GM19035 (cell line): ENCODE measurements around the gene LDAH.

Experiments used
- ATAC-seq: cut with Tn5 transposase; IDR thresholded peaks from one replicate; pipeline ENCODE4 v1.9.1; 2021; ENCODE audit not compliant: unreplicated experiment

The LDAH gene

GRCh38 chr2:20669562-20670314 lies 153.2 kb downstream of the LDAH start:
- no peak for ATAC-seq

GRCh38 chr2:20668871-20669475 lies 153.9 kb downstream of the LDAH start:
- no peak for ATAC-seq

- ATAC-seq: no peak
Observed at GRCh38 chr2:20668451-20668850, 154.4 kb downstream of the LDAH start.

GRCh38 chr2:20667531-20668401 lies 155.1 kb downstream of the LDAH start:
- peak; percentile 21 for ATAC-seq

GRCh38 chr2:20667151-20667530 lies 155.8 kb downstream of the LDAH start:
- peak; percentile 40 for ATAC-seq

- ATAC-seq: peak; percentile 34
Observed at GRCh38 chr2:20666304-20667150, 156.4 kb downstream of the LDAH start, which contains the start of gene GDF7. Gene GDF7, plus strand, starts transcription at chr2:20667144. Its CDS starts 96 bp downstream, at chr2:20667240.

GRCh38 chr2:20666005-20666303 lies 156.9 kb downstream of the LDAH start:
- peak; percentile 8 for ATAC-seq

- no peak for ATAC-seq
Observed at GRCh38 chr2:20665243-20666004, 157.5 kb downstream of the LDAH start.

GRCh38 chr2:20664431-20665242 lies 158.3 kb downstream of the LDAH start:
- no peak for ATAC-seq

GRCh38 chr2:20664071-20664390 lies 158.9 kb downstream of the LDAH start:
- no peak for ATAC-seq

- no peak for ATAC-seq
Observed at GRCh38 chr2:20663196-20664070, 159.5 kb downstream of the LDAH start.

GRCh38 chr2:20662308-20662937 lies 160.5 kb downstream of the LDAH start:
- no peak for ATAC-seq

GRCh38 chr2:20661421-20662307 lies 161.2 kb downstream of the LDAH start:
- ATAC-seq: peak; percentile 60

- ATAC-seq: no peak
Observed at GRCh38 chr2:20660506-20661420, 162.1 kb downstream of the LDAH start.

GRCh38 chr2:20657522-20658235 lies 165.2 kb downstream of the LDAH start:
- no peak for ATAC-seq
